Muscle of leg (tissue), 16 donors: ENCODE data around the gene SEPTIN1. TPM values are rescaled to one million over a fixed set of nuclear protein-coding genes. Genes with fewer than 3 reads are reported as not detected.
A peak's percentile ranks its signal among the peaks of the same experiment; 100 is the strongest.

Source experiments
- DNase-seq: peaks from one replicate; pipeline ENCODE4 v3.0.0; 2013
- H3K27ac ChIP-seq: one replicate; pipeline ENCODE4 v1.5.1; 2013; ENCODE audit warnings: mild to moderate bottlenecking, low read length, control low read depth
- H3K27me3 ChIP-seq: one replicate; pipeline ENCODE4 v1.6.1; 2013; ENCODE audit warnings: low read length; ENCODE audit not compliant: control insufficient read depth, insufficient read depth
- H3K36me3 ChIP-seq: one replicate; pipeline ENCODE4 v1.6.1; 2013; ENCODE audit warnings: low read length; ENCODE audit not compliant: control insufficient read depth, insufficient read depth
- H3K4me1 ChIP-seq: one replicate; pipeline ENCODE4 v1.6.1; 2013; ENCODE audit warnings: low read length; ENCODE audit not compliant: control insufficient read depth, insufficient read depth
- H3K4me3 ChIP-seq: one replicate; pipeline ENCODE4 v1.5.1; 2013; ENCODE audit warnings: low read length, control low read depth
- H3K9me3 ChIP-seq: replicated peaks from 2 replicates; pipeline ENCODE4 v1.6.1; 2013; ENCODE audit warnings: low read depth, low read length; ENCODE audit not compliant: control insufficient read depth
- WGBS: methylation state at CpG from one replicate; pipeline ENCODE4 v1.1.5; 2013; ENCODE audit warnings: missing lambda C conversion rate; ENCODE audit not compliant: insufficient coverage; 5-methylcytosine and 5-hydroxymethylcytosine counted together
- long read RNA-seq, 11 donors: transcript quantifications; one replicate each; lab custom pipeline, GENCODE V29; 2026
- polyA plus RNA-seq, 8 donors: library from polyadenylated mRNA; unstranded; fragments of 120-200 nt; gene quantifications; one replicate each; pipeline versions ENCODE4 v1.2.1 to v1.2.3, GENCODE V29; 2013; ENCODE audit warnings: inconsistent platforms in 1 of 8, low replicate concordance in 1 of 8; ENCODE audit not compliant: insufficient read length in 8 of 8, insufficient read depth in 1 of 8
- total RNA-seq: library from RNA; stranded (reverse); fragments of 120-200 nt; gene quantifications from one replicate; pipeline ENCODE4 v1.2.4, GENCODE V29; 2013

Gene SEPTIN1, protein sequence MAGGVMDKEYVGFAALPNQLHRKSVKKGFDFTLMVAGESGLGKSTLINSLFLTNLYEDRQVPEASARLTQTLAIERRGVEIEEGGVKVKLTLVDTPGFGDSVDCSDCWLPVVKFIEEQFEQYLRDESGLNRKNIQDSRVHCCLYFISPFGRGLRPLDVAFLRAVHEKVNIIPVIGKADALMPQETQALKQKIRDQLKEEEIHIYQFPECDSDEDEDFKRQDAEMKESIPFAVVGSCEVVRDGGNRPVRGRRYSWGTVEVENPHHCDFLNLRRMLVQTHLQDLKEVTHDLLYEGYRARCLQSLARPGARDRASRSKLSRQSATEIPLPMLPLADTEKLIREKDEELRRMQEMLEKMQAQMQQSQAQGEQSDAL
- total RNA-seq (0.18 TPM), polyA plus RNA-seq (1 to 10 TPM; 1.5 to 4.7 (median 2.5) TPM)
- long read RNA-seq, donor 1 = 0 reads
- long read RNA-seq, donor 2 = 0 reads
- long read RNA-seq, donor 3, partial matches to known transcripts = 5 of 14 reads
- long read RNA-seq, donor 3, other reads (novel, unspliced or antisense) = 9 of 14 reads
- long read RNA-seq, donor 4 = 0 reads
- long read RNA-seq, donor 5, partial matches to known transcripts = 6 of 6 reads
- long read RNA-seq, donor 5, other reads (novel, unspliced or antisense) = 0 of 6 reads
- long read RNA-seq, donor 6 = 0 reads
- long read RNA-seq, donor 7 = 0 reads
- long read RNA-seq, donor 8 = 0 reads
- long read RNA-seq, donor 9 = 0 reads
- long read RNA-seq, donor 10 = 0 reads
- long read RNA-seq, donor 11 = 0 reads

DNA sequence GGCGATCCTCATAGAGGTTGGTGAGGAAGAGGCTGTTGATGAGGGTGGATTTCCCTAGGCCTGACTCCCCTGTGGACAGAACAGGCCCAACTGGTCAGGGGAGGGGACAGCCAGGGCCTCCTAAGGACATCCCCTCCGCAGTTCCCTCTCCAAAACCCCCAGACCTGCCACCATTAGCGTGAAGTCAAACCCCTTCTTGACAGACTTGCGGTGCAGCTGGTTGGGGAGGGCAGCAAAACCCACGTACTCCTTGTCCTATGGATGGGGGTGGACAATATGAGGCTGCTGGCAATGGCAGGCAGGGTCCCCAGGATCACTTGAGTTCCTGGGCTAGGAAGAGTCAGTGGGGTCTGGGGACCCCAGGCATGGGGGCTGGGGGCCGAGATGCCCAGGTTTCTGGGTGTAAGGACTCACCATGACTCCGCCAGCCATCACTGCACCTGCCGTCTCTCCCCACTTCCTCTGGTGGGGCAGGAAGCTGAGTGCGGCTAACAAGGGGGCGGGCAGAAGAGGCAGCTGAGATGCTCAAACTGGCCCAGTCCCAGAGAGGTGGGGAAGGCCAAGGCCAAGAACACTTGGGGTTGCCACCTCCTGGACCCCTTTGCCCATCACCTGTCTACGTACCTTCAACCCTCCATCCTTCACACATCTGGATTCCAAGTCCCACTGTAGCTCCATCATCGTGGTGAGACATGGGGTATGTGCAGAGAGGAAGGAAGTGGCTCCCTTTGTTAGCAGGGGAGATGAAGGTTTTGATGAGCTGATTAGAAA, at the start of gene SEPTIN1:
Gene SEPTIN1, minus strand, starts transcription at position 451 of the 771 bp plus-strand sequence. Its CDS starts 19 bp downstream, at position 432.
- DNase-seq = peak; percentile 35
- Histone ChIP-seq H3K9me3 (no peaks in the 10 kb centered on the region), H3K27ac (peak within 1 kb of the TSS; percentile 35), H3K4me1 (peaks cover 28% of the 10 kb centered on the region), H3K27me3 (no peaks in the 10 kb centered on the region), H3K4me3 (peak within 1 kb of the TSS; percentile 15), H3K36me3 (peaks cover 2% of the 10 kb centered on the region)
- 75% methylated on average over 2 of the region's 12 CpGs for WGBS

DNA sequence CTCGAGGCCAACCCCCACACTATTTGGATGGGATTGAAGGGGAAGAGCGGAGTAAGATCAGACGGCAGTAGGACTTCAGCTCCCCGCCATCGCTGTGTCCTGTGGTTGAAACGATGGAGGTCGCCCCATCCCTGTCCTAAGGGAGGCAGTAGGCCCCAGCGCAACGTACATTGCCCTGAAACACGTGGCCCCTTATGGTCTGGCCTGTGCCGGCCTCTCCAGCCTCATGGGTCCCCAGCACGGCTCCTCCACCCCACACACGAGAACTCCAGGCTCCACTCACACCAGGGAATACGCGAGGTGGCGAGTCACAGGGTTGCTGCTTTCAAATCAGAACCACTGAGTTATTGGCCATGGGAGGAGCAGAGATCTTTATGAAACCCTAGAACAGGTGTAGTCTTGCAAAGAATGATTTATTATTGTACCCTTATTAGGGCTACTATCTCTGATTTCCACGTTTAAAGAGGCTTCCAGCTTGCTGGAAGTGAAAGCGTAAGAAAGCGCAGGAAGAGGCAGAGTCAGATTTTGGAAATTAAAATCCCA, 48.1 kb upstream of the SEPTIN1 start:
- H3K4me1 ChIP-seq = peaks cover 16% of the 10 kb centered on the region
- WGBS = 25% methylated on average over 11 of the region's 19 CpGs
- no peaks in the 10 kb centered on the region for H3K9me3 ChIP-seq
- DNase-seq = no peak
- peak overlapping the region; percentile 93 for H3K4me3 ChIP-seq
- H3K36me3 ChIP-seq = peaks cover 14% of the 10 kb centered on the region
- peak overlapping the region; percentile 77 for H3K27ac ChIP-seq
- H3K27me3 ChIP-seq = no peaks in the 10 kb centered on the region

DNA sequence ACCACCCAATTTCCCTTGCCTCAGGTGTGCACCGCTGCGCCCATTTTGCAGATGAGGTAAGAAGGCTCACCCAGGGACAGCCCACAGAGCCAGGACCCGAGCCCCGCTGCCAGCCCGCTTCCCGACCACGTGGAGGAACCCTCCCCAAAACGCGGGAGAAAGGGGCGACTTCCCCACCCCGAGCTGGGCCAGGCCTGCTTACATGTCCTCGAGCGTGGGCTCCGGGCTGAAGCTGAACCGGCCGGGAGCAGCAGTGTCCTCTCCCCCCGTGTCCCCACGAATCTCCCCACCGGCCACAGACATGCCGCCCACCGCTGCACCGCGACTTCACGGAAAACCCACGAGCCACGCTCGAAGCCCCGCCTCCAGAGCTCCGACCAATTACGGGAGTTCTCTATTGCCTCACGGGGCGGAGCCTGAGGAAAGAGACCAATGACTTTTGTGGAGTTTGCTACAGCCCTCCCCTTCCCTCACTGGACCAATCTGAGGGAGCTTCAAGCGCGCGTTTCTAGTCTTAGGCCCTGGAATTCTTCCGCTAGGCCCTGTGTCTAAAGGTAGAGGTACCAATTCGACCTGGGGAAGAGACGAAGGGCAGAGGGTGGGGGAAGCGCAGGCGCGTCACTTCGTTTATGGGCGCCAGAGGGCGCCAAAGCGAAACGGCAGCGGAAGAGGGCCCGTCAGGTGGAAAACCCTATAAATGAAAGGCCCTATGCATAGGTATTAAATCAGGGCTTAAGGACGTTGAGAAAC, 47.5 kb upstream of the SEPTIN1 start, which contains the start of gene DCTPP1:
Gene DCTPP1, minus strand, starts transcription at position 353 of the 750 bp plus-strand sequence. Its CDS starts 50 bp downstream, at position 303.
- peak; percentile 99 for DNase-seq
- WGBS = under 1% methylated on average over 32 of the region's 49 CpGs
- Histone ChIP-seq H3K4me3 (peak within 1 kb of the TSS; percentile 93), H3K27ac (peak within 1 kb of the TSS; percentile 77), H3K27me3 (no peaks in the 10 kb centered on the region), H3K9me3 (no peaks in the 10 kb centered on the region), H3K36me3 (peaks cover 14% of the 10 kb centered on the region), H3K4me1 (peaks cover 16% of the 10 kb centered on the region)

DNA sequence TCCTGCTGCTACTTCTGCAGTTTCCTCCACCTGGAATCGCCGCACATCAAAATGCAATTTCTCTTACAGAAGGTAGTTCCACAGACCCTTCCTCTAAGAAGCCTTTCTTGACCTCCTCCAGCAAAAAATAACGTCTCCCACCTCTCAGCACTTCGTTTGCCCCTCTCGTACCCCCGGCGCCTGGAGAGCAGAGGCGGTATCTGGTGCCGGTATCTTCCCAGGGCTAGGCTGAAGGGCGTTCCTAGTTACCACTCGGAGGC, 47.0 kb upstream of the SEPTIN1 start:
- peak overlapping the region; percentile 77 for H3K27ac ChIP-seq
- DNase-seq = no peak
- H3K27me3 ChIP-seq = no peaks in the 10 kb centered on the region
- WGBS = 5% methylated on average over 11 of the region's 11 CpGs
- H3K4me1 ChIP-seq = peaks cover 16% of the 10 kb centered on the region
- peaks cover 18% of the 10 kb centered on the region for H3K36me3 ChIP-seq
- H3K4me3 ChIP-seq = peak overlapping the region; percentile 93
- no peaks in the 10 kb centered on the region for H3K9me3 ChIP-seq

DNA sequence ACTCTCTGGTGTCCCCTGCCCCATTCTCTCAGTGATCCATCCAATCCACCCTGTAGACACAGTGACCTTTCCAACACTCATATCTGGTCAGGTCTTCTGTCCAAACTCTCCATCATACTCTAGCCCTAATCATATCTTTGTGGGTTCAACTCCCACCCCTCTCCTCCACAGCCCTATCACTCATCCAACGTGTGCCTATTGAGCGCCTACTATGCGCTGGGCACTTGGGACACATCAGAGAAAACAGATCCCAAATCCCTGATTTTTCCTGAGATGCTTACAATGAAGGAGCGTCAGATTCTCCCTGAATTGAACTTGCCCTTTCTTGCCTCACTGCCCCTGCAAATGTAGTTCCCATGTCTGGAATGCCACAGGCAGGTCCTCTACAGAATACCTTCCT, 45.7 kb upstream of the SEPTIN1 start:
- WGBS = 93% methylated on average over 4 of the region's 4 CpGs
- Histone ChIP-seq H3K4me3 (no peak overlapping the region), H3K27ac (no peak overlapping the region), H3K27me3 (no peaks in the 10 kb centered on the region), H3K4me1 (peaks cover 16% of the 10 kb centered on the region), H3K9me3 (no peaks in the 10 kb centered on the region), H3K36me3 (peaks cover 27% of the 10 kb centered on the region)
- DNase-seq = no peak

DNA sequence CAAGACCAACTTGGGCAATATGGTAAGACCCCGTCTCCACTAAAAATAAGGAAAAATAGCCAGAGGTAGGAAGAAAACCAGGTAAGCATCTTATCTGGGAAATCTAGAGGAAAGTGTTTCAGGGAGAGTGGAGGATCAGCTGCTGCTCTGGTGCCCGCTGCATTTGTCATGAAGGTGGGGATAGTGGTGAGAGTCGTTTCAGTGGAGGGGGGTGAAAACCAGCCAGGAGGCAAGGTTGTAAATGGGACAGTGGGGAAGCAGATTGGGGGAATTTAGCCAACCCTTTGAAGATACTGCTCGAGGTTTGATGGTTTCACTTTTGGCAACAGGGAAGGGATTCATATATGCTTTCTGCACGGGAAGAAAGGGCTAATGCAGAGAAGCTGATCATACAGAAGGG, 38.6 kb upstream of the SEPTIN1 start:
- H3K9me3 ChIP-seq = no peaks in the 10 kb centered on the region
- 71% methylated on average over 5 of the region's 5 CpGs for WGBS
- H3K4me3 ChIP-seq = no peak overlapping the region
- no peak overlapping the region for H3K27ac ChIP-seq
- no peak for DNase-seq
- no peaks in the 10 kb centered on the region for H3K27me3 ChIP-seq
- H3K4me1 ChIP-seq = peaks cover 8% of the 10 kb centered on the region
- H3K36me3 ChIP-seq = peaks cover 35% of the 10 kb centered on the region

DNA sequence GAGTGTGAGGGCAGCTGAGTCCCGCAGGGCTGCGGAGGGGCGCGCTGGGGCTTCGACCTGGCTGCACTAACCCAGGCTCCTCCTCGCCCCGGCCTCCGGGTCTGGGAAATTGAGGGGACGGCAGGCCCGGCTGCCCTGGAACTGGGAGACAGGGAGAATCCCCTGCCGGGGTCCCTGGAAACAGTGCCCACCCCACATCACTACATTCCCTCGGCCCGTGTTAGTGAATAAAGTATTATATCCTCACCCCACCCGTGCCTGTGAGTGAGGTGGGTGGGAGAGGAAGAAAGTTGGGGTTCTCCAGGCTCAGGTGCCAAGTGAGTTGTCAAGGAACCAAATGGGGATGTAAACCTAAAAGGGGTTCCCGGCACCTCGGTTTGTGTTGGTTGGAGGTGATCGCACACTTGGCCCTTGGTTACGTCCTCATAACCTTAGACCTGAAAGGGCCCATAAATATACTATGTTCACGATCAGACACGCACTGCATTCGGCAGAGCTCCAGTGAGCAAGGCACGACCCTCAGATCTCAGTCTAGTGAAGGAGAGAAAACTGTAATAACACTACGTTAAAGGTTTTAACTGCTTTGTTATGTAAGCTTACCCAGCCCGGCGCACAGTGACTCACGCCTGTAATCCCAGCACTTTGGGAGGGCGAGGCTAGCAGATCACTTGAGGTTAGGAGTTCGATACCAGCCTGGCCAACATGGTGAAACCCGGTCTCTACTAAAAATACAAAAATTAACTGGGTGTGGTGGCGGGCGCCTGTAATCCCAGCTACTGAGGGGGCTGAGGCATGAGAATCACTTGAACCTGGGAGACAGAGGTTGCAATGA, 36.2 kb upstream of the SEPTIN1 start:
- no peaks in the 10 kb centered on the region for H3K9me3 ChIP-seq
- no peak for DNase-seq
- WGBS = 60% methylated on average over 14 of the region's 31 CpGs
- H3K27ac ChIP-seq = peak overlapping the region; percentile 62
- peak overlapping the region; percentile 50 for H3K4me3 ChIP-seq
- H3K27me3 ChIP-seq = no peaks in the 10 kb centered on the region
- peaks cover 8% of the 10 kb centered on the region for H3K4me1 ChIP-seq
- H3K36me3 ChIP-seq = peaks cover 29% of the 10 kb centered on the region

DNA sequence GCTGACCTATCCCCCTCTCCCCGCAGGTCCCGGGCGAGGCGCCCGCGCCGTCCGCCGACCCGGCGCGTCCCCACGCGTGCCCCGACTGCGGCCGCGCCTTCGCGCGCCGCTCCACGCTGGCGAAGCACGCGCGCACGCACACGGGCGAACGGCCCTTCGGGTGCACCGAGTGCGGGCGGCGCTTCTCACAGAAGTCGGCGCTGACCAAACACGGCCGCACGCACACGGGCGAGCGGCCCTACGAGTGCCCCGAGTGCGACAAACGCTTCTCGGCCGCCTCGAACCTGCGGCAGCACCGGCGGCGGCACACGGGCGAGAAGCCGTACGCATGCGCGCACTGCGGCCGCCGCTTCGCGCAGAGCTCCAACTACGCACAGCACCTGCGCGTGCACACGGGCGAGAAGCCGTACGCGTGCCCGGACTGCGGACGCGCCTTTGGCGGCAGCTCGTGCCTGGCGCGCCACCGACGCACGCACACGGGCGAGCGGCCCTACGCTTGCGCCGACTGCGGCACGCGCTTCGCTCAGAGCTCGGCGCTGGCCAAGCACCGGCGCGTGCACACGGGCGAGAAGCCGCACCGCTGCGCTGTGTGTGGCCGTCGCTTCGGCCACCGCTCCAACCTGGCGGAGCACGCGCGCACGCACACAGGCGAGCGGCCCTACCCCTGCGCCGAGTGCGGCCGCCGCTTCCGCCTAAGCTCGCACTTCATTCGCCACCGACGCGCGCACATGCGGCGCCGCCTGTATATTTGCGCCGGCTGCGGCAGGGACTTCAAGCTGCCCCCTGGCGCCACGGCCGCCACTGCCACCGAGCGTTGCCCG, 35.4 kb upstream of the SEPTIN1 start:
- WGBS = under 1% methylated on average over 132 of the region's 140 CpGs
- no peaks in the 10 kb centered on the region for H3K9me3 ChIP-seq
- peak overlapping the region; percentile 50 for H3K4me3 ChIP-seq
- H3K27ac ChIP-seq = peak overlapping the region; percentile 62
- H3K36me3 ChIP-seq = peaks cover 28% of the 10 kb centered on the region
- H3K4me1 ChIP-seq = peaks cover 8% of the 10 kb centered on the region
- DNase-seq = peak; percentile 96
- no peaks in the 10 kb centered on the region for H3K27me3 ChIP-seq
